ENCODE data around the gene RIPOR2.

Gene RIPOR2

DNA sequence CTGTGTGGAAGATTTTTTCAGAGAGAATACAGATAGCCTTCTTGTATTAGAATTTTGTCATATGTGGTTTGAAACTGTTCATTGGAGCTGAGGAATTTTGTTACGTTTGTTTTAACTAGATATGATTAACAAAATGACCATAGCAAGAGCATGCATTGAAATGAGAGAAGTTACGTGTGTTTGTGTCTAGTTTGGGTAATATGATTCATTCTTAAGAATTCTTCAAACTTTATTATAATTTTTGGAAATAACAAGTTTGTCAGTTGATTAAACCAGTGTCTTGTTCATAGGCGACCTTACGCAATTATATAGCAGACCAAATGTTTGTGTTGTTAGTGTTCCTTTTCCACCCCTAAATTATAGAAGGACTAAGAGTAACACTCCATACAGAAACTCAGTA, 155.6 kb downstream of the RIPOR2 start:
- DNase-seq: no peak
- TF ChIP-seq, protein P1, sequence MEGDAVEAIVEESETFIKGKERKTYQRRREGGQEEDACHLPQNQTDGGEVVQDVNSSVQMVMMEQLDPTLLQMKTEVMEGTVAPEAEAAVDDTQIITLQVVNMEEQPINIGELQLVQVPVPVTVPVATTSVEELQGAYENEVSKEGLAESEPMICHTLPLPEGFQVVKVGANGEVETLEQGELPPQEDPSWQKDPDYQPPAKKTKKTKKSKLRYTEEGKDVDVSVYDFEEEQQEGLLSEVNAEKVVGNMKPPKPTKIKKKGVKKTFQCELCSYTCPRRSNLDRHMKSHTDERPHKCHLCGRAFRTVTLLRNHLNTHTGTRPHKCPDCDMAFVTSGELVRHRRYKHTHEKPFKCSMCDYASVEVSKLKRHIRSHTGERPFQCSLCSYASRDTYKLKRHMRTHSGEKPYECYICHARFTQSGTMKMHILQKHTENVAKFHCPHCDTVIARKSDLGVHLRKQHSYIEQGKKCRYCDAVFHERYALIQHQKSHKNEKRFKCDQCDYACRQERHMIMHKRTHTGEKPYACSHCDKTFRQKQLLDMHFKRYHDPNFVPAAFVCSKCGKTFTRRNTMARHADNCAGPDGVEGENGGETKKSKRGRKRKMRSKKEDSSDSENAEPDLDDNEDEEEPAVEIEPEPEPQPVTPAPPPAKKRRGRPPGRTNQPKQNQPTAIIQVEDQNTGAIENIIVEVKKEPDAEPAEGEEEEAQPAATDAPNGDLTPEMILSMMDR (IDR thresholded peaks at IDR 0.05): no peak
- Mint-ChIP-seq H3K9me3 (no peaks in the 10 kb centered on the region), H3K4me1 (peaks cover 26% of the 10 kb centered on the region), H3K36me3 (ENCODE audit: low read depth) (peaks cover 62% of the 10 kb centered on the region), H3K27ac (peak overlapping the region; percentile 62), H3K4me3 (no peak overlapping the region), H3K27me3 (ENCODE audit: low read depth, poor library complexity) (no peaks in the 10 kb centered on the region)

DNA sequence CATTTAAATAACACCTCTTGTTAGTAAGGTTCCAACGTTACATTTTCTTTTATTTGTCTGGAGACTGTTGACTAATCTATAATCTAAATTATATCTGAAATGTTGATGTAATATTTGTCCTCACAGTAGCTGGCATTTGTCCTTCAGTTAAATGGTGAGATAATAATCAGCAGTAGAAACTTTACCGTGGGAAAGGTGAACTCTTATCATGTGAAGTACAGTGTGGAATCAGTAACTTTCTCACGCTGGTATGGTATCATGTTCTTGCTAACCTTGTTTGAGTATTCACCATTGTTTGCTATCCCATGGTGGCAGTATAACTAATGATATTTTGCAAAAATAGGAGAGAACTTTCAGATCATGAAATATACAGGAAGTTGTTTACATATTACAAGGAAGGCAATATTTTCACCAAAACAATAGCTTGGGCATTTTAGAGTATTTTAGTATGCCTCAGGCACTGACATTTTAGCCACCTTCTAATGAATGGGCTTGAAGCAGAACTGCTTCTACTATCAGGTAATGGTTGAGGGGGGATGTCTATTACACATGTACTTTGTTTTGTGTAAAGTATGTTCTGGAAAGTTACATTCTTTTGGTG, 156.2 kb downstream of the RIPOR2 start:
- DNase-seq: no peak
- H3K27me3 Mint-ChIP-seq (ENCODE audit: low read depth, poor library complexity): no peaks in the 10 kb centered on the region
- H3K4me3 Mint-ChIP-seq: no peak overlapping the region
- peak overlapping the region; percentile 62 for H3K27ac Mint-ChIP-seq
- H3K9me3 Mint-ChIP-seq: no peaks in the 10 kb centered on the region
- peaks cover 58% of the 10 kb centered on the region for H3K36me3 Mint-ChIP-seq (ENCODE audit: low read depth)
- peaks cover 26% of the 10 kb centered on the region for H3K4me1 Mint-ChIP-seq
- TF ChIP-seq, protein P1 (IDR thresholded peaks at IDR 0.05): no peak

DNA sequence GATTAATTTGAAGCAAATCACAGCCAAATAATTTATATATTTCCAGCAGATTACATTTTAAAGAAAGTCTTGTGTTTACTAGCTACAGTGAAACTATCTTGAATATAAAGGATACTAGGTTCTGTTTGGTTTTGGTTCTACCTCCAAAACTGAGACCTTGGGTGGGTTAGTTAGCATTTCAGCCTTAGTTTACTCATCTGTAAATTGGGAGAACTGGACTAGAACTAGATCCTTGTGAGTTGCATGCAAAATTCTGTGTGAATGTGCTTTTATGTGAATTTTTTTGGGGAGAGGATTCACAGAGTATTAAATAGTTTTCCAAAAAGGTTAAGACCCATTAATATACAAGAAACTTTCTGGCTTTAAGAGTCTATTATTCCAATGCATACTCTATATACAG, 156.9 kb downstream of the RIPOR2 start:
- no peak overlapping the region for H3K27ac Mint-ChIP-seq
- no peak overlapping the region for H3K4me3 Mint-ChIP-seq

DNA sequence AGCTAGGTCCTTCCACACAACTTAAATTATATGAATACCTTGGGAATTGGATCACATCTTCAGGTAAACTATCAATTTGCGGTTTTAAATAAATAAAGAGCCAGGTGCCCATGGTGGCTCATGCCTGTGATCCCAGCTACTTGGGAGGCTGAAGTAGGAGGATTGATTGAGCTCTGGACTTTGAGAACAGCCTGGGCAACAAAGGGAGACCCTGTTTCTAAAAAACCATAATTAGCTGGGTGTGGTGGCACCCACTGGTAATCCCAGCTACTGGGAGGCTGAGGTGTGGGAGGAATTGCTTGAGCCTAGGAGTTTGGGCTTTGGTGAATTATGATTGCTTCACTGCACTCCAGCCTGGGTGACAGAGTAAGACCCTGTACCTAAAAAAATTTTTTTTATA, 157.6 kb downstream of the RIPOR2 start:
- H3K4me3 Mint-ChIP-seq: no peak overlapping the region
- peaks cover 26% of the 10 kb centered on the region for H3K4me1 Mint-ChIP-seq
- H3K36me3 Mint-ChIP-seq (ENCODE audit: low read depth): peaks cover 44% of the 10 kb centered on the region
- DNase-seq: no peak
- H3K27ac Mint-ChIP-seq: no peak overlapping the region
- no peaks in the 10 kb centered on the region for H3K9me3 Mint-ChIP-seq
- TF ChIP-seq, protein P1 (IDR thresholded peaks at IDR 0.05): no peak
- no peaks in the 10 kb centered on the region for H3K27me3 Mint-ChIP-seq (ENCODE audit: low read depth, poor library complexity)

More for the DNA sequence above, 156.9 kb downstream of the RIPOR2 start:
- no peaks in the 10 kb centered on the region for H3K27me3 Mint-ChIP-seq (ENCODE audit: low read depth, poor library complexity)
- no peaks in the 10 kb centered on the region for H3K9me3 Mint-ChIP-seq
- H3K4me1 Mint-ChIP-seq: peaks cover 26% of the 10 kb centered on the region
- TF ChIP-seq, protein P1 (IDR thresholded peaks at IDR 0.05): no peak
- peaks cover 52% of the 10 kb centered on the region for H3K36me3 Mint-ChIP-seq (ENCODE audit: low read depth)
- DNase-seq: no peak

DNA sequence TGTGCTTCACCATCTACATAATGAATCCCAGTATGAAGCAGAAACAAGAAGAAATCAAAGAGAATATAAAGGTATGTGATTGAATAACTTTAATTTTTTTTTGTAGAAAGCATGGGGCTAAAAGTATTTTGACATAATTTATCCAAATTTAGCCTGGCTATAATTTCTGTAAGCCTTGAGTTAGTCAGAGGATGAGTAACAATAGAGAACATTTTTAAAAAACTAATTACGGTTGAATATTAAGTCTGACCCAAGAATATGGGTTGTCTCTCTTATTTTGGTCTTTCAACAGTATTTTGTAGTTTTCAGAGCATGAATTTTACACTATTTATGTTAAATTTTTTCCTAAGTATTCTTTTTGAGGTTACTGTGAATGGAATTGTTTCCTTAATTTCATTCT, 158.5 kb downstream of the RIPOR2 start:
- Mint-ChIP-seq H3K9me3 (no peaks in the 10 kb centered on the region), H3K36me3 (ENCODE audit: low read depth) (peaks cover 36% of the 10 kb centered on the region), H3K4me3 (peak overlapping the region; percentile 98), H3K27ac (no peak overlapping the region), H3K27me3 (ENCODE audit: low read depth, poor library complexity) (peaks cover 3% of the 10 kb centered on the region), H3K4me1 (peaks cover 26% of the 10 kb centered on the region)
- DNase-seq: no peak
- TF ChIP-seq, protein P1 (IDR thresholded peaks at IDR 0.05): no peak

DNA sequence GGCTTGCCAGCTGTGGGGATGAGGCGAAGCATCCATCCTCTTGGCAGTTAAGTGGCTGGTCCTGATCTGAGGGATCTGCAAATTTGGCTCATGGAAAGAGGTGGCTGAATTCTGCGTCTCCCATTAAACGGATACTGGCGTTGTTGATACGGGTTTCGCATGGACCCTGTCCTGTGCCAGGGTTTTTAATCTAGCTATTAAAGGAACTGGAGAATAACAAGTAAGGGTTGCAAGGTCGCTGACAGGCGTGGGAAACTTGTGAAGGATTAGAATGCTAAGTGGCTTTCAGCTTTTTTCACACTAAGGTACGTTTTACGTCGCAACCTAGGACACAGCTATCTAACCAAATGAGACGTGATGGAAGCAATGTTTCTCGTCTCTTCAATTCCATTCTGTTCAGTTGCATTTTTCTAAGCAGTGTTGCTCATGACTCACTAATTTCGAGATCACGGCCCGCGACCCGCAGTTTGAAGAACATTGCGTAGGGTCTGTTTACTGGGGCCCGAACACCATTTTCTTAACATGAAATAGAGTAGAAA, 160.2 kb downstream of the RIPOR2 start:
- no peak for DNase-seq
- H3K27me3 Mint-ChIP-seq (ENCODE audit: low read depth, poor library complexity): peaks cover 4% of the 10 kb centered on the region
- peak overlapping the region; percentile 98 for H3K4me3 Mint-ChIP-seq
- TF ChIP-seq, protein P1 (IDR thresholded peaks at IDR 0.05): no peak
- peaks cover 21% of the 10 kb centered on the region for H3K36me3 Mint-ChIP-seq (ENCODE audit: low read depth)
- no peaks in the 10 kb centered on the region for H3K9me3 Mint-ChIP-seq
- peaks cover 26% of the 10 kb centered on the region for H3K4me1 Mint-ChIP-seq
- H3K27ac Mint-ChIP-seq: peak overlapping the region; percentile 97

Measured in nephron progenitor cell (in vitro differentiated cells).